Measurements from ENCODE around the gene KHK. TPM values are rescaled to one million over a fixed set of nuclear protein-coding genes. Genes with fewer than 3 reads are reported as not detected.

The KHK gene
- total and polyA plus RNA-seq, 9 of the 15 experiments (the other 6 are each of a cell fraction or from before 2014, with no cell fraction given) = 1.5 to 10.7 (median 5.2) TPM

DNA sequence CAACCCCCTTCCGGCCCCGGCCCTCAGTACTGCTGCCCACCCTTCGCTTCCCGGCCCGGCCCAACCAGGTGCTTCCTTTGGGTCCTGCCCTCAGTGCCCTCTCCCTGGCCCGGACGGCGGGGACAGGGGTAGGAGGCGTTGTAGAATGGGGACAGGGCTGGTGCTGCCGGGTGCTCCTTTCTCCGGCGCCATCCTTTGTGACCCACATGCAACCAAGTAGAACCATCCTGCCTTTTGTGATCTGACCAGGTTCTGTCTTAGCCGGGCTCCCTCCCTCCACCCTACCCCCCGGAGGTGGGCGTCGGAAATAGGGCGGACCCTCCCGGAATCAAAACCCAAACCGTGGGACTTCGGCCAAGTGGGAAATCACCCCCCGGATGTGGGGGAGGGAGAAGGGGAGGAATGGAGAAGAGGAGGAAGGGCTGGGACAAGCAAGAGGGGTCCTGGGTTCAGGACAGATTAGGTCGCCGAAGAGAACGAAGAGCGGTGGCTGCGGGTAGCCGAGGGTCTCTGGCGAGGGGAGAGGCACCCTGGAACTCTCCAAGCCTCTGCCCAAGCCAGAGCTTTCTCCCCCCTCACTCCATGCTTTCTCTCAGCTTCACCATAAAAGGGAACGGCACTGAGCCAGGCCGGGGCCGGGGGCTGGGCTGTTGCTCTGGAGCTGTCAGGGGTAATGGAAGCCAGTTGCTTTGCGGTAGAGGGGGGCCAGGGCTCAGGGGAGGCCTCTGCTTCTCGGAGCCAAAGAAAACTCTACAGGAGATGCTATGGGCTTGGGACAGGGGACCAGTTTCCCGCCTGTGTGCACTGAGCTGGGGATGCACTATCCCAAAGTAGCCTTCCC lies 14.4 kb upstream of the KHK start (continued):
- TF ChIP-seq, protein P1, sequence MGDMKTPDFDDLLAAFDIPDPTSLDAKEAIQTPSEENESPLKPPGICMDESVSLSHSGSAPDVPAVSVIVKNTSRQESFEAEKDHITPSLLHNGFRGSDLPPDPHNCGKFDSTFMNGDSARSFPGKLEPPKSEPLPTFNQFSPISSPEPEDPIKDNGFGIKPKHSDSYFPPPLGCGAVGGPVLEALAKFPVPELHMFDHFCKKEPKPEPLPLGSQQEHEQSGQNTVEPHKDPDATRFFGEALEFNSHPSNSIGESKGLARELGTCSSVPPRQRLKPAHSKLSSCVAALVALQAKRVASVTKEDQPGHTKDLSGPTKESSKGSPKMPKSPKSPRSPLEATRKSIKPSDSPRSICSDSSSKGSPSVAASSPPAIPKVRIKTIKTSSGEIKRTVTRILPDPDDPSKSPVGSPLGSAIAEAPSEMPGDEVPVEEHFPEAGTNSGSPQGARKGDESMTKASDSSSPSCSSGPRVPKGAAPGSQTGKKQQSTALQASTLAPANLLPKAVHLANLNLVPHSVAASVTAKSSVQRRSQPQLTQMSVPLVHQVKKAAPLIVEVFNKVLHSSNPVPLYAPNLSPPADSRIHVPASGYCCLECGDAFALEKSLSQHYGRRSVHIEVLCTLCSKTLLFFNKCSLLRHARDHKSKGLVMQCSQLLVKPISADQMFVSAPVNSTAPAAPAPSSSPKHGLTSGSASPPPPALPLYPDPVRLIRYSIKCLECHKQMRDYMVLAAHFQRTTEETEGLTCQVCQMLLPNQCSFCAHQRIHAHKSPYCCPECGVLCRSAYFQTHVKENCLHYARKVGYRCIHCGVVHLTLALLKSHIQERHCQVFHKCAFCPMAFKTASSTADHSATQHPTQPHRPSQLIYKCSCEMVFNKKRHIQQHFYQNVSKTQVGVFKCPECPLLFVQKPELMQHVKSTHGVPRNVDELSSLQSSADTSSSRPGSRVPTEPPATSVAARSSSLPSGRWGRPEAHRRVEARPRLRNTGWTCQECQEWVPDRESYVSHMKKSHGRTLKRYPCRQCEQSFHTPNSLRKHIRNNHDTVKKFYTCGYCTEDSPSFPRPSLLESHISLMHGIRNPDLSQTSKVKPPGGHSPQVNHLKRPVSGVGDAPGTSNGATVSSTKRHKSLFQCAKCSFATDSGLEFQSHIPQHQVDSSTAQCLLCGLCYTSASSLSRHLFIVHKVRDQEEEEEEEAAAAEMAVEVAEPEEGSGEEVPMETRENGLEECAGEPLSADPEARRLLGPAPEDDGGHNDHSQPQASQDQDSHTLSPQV (IDR thresholded peaks at IDR 0.05) = 0 out of 2 replicates have a peak, but pooled peaks have one; percentile 20
- TF ChIP-seq, protein P2, sequence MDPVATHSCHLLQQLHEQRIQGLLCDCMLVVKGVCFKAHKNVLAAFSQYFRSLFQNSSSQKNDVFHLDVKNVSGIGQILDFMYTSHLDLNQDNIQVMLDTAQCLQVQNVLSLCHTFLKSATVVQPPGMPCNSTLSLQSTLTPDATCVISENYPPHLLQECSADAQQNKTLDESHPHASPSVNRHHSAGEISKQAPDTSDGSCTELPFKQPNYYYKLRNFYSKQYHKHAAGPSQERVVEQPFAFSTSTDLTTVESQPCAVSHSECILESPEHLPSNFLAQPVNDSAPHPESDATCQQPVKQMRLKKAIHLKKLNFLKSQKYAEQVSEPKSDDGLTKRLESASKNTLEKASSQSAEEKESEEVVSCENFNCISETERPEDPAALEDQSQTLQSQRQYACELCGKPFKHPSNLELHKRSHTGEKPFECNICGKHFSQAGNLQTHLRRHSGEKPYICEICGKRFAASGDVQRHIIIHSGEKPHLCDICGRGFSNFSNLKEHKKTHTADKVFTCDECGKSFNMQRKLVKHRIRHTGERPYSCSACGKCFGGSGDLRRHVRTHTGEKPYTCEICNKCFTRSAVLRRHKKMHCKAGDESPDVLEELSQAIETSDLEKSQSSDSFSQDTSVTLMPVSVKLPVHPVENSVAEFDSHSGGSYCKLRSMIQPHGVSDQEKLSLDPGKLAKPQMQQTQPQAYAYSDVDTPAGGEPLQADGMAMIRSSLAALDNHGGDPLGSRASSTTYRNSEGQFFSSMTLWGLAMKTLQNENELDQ (CRISPR knock-in tag; IDR thresholded peaks at IDR 0.05; ENCODE audit: borderline replicate concordance) = no peak
- TF ChIP-seq, protein P3, sequence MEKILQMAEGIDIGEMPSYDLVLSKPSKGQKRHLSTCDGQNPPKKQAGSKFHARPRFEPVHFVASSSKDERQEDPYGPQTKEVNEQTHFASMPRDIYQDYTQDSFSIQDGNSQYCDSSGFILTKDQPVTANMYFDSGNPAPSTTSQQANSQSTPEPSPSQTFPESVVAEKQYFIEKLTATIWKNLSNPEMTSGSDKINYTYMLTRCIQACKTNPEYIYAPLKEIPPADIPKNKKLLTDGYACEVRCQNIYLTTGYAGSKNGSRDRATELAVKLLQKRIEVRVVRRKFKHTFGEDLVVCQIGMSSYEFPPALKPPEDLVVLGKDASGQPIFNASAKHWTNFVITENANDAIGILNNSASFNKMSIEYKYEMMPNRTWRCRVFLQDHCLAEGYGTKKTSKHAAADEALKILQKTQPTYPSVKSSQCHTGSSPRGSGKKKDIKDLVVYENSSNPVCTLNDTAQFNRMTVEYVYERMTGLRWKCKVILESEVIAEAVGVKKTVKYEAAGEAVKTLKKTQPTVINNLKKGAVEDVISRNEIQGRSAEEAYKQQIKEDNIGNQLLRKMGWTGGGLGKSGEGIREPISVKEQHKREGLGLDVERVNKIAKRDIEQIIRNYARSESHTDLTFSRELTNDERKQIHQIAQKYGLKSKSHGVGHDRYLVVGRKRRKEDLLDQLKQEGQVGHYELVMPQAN (IDR thresholded peaks at IDR 0.05; ENCODE audit: borderline replicate concordance) = no peak
- TF ChIP-seq RCOR1 (IDR thresholded peaks at IDR 0.05; ENCODE audit: borderline replicate concordance in 1 of 2, low read depth in 2 of 2, low read length in 2 of 2) (peak in 1 of 2 experiments; percentile 5; a peak in 1 of 4 replicates), ETV1 (tag; conservative IDR thresholded peaks at IDR 0.05; ENCODE audit: low read depth) (peak; percentile 65)
- TF ChIP-seq, protein P4, sequence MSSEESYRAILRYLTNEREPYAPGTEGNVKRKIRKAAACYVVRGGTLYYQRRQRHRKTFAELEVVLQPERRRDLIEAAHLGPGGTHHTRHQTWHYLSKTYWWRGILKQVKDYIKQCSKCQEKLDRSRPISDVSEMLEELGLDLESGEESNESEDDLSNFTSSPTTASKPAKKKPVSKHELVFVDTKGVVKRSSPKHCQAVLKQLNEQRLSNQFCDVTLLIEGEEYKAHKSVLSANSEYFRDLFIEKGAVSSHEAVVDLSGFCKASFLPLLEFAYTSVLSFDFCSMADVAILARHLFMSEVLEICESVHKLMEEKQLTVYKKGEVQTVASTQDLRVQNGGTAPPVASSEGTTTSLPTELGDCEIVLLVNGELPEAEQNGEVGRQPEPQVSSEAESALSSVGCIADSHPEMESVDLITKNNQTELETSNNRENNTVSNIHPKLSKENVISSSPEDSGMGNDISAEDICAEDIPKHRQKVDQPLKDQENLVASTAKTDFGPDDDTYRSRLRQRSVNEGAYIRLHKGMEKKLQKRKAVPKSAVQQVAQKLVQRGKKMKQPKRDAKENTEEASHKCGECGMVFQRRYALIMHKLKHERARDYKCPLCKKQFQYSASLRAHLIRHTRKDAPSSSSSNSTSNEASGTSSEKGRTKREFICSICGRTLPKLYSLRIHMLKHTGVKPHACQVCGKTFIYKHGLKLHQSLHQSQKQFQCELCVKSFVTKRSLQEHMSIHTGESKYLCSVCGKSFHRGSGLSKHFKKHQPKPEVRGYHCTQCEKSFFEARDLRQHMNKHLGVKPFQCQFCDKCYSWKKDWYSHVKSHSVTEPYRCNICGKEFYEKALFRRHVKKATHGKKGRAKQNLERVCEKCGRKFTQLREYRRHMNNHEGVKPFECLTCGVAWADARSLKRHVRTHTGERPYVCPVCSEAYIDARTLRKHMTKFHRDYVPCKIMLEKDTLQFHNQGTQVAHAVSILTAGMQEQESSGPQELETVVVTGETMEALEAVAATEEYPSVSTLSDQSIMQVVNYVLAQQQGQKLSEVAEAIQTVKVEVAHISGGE (CRISPR knock-in tag; IDR thresholded peaks at IDR 0.05) = 0 out of 6 replicates have a peak, but pooled peaks of 1 of the 3 experiments have one; percentile 3
- TF ChIP-seq, protein P5, sequence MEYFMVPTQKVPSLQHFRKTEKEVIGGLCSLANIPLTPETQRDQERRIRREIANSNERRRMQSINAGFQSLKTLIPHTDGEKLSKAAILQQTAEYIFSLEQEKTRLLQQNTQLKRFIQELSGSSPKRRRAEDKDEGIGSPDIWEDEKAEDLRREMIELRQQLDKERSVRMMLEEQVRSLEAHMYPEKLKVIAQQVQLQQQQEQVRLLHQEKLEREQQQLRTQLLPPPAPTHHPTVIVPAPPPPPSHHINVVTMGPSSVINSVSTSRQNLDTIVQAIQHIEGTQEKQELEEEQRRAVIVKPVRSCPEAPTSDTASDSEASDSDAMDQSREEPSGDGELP (CRISPR knock-in tag; IDR thresholded peaks at IDR 0.05; ENCODE audit: borderline replicate concordance) = peak; percentile 39; the same call in 1 of the 2 replicates
